Glomerular visceral epithelial cell (primary cell): ENCODE results near the gene MOGAT1.

Experiments
- DNase-seq: peaks from one replicate; pipeline ENCODE4 v3.0.0-alpha.2; 2016; ENCODE audit errors: extremely low spot score

The MOGAT1 gene, protein sequence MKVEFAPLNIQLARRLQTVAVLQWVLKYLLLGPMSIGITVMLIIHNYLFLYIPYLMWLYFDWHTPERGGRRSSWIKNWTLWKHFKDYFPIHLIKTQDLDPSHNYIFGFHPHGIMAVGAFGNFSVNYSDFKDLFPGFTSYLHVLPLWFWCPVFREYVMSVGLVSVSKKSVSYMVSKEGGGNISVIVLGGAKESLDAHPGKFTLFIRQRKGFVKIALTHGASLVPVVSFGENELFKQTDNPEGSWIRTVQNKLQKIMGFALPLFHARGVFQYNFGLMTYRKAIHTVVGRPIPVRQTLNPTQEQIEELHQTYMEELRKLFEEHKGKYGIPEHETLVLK

DNA sequence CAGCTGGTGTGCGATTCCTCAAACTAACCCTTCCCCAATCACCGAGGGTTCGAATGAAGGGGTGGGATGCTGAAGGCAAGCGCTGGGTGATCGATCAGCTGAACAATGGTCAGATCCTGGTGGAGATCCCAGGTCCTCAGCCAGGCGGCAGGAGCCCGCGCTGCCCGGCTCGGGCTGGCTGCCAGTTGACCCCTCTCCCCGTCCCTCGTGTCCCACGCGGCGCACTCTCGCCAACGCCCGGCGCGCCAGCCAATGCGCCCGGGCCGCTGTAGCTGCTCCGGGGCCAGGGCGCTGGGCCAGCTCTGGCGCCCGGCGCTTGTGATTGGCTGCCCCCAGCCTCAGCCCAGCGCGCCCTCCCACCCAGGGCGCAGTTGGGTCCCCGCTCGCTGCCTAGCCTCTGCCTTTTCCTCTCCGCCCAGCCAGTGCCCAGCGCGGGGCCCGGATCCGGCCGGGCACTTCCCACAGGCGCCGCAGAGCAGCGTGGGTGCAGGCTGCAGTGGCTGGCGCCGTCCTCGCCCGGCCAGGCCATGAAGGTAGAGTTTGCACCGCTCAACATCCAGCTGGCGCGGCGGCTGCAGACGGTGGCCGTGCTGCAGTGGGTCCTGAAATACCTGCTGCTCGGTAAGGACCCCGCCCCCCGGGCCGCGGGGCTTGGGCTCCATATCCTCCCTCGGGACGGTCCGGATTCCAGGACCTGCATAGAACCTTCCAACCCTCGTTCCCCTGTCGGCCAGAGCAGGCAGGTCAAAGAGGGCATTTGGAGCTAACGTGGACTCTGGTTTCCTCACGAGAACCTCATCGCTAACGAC, at the start of gene MOGAT1:
Gene MOGAT1 (plus strand): TSS at position 400 of the 809 bp plus-strand sequence. CDS start 128 bp downstream, at position 528.
- DNase-seq, result peak; percentile 9

DNA sequence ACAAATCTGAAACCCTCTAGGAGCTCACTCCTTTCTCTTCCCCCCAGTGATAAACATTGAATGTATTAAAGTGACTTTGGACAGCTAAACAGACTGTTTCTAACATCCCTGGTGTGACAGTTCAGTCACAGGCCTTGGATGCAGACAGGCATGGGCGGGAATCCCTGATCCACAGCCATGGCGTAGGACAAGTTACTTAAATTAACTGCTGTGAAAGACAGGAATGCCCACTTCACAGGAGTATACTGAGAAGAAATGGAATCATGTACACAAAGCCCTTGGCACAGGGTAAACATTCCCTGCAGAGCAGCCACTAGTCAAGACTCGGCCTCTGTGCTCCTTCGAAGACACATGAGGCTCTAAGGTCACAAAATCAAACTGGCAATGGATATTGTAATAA, 49.6 kb upstream of the MOGAT1 start:
- DNase-seq, result no peak

DNA sequence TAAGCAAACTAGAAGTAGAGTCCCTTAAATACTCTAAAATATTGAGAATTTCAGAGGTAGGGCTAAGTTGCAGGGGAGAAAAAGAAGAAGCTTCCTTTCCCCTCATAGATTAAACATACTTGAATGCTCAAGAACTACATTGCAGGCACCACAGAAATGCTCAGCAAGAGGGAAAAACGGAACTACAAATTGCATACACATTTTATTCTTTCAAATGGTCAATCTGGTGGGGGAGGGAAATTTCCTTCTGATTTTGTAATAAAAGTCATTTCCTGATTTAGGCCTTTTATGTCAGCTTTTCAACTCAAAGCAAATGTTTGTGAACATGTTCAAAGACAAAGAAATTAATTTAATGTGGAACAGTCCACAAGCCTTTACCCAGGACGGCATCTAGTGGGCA, 48.5 kb upstream of the MOGAT1 start:
- DNase-seq, result no peak

DNA sequence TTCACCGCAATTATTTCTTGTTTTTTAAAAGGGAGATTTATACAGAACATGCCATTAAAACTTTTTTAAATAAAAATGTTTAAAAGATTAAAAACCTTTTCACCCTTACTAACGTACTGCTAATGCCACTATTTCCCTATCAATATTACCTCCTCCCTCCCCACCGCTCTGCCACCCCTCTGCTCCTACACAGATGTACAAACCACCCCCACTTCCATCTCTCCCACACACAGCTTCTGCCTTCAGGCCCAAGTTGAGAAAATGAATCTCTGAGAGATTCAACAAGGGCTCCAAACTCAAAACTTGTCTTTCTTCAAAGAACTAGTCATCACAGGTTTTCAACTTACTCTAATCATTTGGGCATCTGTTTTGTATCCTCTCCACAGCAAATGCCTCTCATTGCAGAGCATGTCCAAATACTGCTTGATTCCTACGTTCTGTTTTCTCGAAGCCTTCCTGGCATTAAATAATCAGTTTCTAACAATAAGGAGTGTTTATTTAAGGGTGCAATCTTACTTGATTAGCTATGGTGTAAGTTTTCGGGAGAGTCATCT, 47.6 kb upstream of the MOGAT1 start:
- no peak for DNase-seq

DNA sequence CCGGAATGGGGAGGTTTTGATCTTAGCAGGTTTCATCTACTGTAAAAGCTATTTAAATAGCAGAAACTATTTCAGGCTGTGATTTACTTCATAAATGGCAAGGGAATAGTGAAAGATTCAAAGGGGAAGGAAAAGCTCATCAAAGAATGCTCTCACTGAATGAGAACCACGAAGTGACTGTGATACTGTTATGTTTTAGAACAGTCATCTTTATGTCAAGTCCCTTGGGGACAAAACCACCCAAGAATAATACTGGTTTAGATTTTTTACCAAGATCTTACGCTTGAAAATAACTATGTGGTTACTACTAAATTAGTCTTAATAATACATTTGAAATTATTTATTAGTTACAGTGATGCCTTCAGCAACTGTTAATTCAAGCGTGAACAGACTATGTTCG, 43.7 kb upstream of the MOGAT1 start:
- DNase-seq, result no peak

DNA sequence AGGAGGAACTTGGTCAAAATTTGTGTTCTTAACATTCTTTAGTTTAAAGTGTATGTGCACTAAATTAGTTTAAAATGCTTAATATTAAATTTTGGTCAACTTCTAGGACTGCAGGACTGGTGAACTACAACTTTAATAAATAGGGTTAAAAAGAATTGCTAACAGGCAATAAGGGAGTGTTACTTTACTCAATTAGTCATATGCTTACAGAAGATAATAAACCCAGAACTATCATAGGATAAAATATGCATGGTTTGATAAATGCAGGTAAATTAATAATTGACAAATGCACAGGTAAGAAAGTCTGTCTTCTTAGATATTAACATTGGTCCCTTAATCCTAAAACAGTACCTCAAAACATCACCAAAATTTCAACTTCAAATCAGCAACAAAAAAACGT, 36.2 kb upstream of the MOGAT1 start:
- no peak for DNase-seq

DNA sequence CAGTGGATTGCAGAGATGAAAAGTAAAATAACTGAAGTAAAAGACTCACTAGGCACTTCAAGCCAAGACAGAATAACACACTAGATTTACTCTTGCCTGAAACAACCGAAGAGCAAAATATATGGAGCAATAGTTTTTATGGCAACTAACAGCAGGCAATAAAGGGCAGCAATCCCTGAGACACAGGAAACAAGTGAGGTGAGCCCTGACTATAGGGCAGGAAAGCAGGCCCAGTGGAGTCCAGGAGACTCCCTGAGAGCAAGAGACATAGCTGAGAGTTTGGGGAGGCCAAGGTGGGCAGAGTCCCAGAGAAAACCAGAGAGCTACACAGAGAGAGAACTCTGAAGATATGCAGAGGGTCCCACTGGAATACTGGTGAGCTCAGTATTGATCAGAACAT, 34.4 kb upstream of the MOGAT1 start:
- no peak for DNase-seq

DNA sequence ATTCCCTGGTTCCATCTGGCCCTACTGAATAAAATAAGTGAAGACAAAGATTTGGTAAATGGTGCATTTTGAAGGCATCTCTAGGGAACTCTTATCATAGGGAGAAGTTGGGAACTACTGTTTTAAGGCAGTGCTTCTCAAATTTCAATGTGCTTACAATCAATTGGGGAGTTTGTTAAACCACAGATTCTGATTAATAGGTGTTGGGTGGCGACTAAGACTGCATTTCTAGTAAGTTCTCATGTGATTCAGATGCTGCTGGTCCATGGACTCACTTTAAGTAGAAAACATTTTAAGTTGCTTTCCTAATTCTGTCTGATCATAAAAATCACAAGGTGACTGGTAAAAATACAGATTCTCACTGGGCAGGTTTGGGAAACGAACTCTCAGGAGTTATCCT, 30.1 kb upstream of the MOGAT1 start:
- DNase-seq, result no peak

DNA sequence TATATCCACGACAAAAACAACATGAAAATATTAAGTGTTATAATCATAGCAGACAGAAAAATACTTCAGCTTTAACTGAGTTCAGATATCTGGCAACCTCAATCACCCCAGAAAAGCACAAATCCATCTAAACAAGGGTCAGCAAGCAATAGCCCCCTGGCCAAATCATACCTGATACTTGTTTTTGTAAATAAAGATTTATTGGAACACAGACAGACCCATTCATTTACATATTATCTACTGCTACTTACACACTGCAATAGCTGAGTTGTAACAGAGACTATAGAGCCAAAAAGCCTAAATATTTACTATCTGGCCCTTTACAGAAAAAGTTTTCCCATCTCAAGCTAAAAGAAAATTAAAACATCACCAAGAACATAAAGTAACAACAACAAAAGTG, 28.3 kb upstream of the MOGAT1 start:
- no peak for DNase-seq

DNA sequence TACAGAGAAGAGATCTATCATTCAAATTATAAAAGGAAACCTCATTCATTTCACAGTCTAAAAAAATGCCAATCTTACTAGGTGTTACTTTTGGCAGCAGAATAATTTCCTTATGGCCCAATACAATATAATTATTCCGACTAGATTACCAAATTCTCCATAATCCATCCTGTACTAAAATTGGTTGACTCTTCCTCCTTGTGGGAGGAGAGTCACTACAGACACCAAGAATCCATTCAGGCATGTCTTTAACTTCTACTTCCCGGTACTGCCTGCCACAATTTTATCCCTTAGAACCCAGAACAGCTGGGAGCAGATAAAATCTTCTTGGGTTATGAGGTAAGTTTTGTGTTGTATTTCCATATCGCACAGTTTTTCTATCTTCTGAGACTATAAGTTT, 25.4 kb upstream of the MOGAT1 start:
- no peak for DNase-seq

DNA sequence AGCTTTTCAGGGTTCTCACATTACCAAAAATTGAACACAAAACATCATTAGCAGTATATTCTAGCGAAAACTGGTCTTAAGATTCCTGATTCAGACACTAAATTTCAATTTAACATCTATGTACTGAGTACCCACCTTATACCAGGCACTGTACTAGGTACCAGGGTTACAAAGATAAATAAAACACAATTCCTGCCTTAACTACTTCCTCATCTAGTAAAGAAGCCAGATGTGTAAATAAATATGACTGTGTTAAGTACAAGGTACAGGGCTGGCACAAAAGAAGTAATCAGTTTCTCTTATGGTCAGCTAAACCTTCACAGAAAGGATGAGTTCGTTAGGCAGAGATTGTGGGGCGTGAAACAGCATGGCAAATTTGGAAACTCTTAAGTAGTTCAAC, 21.7 kb upstream of the MOGAT1 start:
- no peak for DNase-seq

DNA sequence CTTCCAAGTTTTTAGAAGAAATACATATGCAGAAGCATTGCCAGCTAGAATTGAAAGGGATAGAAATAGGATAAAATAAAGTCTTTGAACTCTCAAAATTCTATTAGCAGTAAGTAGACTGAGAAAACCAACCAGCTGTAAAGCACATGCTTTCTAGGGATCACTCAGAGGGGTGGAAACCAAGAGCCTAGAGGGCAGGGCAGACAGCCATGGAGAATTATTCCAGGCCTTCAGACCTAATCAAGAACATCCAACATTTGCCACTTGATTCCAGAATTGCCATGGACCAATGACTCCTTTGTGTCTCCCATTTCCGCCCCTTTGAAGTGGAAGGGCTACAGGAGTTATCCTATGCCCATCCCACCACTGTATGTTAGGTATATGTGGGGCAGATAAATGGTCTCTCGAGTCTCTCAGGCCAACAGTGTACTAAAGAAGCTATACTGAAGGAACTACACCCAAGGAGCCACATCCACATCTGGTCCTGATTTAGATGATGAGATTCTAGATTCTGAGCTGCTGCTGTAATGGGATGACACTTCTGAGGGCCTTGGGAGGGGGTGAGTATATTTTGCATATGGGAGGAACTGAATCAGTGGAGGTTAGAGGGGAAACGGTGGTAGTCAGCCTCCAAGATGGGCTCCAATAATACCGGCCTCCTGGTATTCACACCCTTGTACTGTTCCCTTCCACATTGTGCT, 19.6 kb upstream of the MOGAT1 start:
- no peak for DNase-seq

DNA sequence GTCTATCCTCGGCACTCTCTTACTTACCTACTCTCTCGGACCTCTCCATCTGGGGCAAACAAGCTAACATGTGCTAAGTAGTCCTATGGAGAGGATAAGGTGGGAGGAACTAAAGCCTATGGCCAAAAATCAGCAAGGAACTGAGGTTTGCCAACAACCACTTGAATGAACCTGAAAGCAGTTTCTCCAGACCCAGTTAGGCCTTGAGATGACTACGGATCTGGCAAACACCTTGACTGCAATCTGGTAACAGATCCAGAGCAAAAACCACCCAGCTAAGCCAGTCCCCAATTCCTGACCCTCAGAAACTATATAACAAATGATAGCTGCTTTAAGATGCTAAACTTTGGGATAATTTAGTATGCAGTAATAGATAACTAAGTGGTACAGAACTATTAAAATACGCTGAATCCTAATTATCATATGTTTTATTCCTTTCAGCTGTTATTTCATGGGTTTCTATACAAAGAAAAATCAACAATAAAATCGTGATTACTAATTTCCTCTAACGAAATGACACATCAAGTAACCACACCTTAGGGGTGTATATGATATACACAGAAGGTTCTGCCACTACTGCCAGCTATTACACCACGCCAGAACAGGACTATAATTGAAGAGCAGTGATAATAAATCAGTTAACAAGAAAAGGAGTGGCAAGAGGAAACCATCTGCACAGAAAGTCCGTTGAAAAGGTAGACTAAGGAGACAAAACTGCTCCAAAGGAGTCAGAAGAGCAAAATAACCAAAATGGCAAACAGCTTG, 18.8 kb upstream of the MOGAT1 start:
- DNase-seq, result no peak

DNA sequence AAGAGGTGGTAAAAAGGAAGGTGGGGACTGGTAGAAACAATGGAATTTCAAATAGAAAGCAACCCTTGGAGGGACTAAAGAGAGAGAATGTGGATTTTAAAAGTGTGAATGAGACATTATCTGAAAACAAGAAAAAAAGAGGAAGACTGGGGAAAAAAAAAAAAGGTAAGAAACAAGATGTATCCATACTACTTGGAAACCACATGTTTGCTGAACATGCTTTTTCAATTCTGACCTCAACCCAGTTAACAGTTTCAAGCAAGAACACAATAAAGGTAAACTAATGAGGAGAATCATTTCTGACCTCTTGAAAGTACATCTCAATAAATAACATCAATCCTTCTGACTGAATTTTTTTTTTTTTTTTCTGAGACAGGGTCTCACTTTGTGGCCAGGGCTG, 18.2 kb upstream of the MOGAT1 start:
- no peak for DNase-seq

DNA sequence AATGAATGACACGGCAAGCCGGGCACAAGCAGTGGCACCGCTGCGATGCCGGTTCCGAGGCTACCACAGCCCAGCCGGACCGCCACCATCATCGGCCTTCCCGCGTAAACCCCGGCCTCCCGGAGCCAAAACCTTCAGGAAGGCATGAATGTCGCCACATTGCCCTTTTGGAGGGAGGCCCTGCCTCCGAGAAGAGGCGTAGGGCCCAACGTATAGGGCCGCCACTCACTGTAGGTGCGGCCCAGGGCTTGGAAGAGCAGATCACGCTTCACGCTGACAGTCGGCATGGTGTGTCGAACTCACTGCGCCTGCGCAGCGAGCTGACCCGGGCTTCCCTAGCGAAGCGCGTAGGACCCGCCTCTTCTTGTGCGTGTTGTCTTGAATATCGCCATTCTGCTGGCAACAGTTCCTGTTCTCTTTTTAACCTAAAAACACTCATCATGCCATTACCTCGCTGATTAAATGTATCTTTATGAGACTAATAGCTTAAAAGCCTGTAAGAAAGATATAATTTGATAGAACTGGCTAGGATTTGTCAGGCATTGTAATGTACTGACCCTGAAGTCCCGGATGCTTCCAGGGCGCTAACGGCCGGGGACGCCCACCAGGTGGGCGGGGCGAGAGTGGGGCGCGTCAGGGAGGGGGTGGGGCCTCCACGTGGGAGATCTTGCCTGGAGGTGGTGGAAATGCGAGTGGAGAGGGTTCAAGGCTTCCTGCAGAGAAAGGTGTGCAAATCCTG, 15.5 kb upstream of the MOGAT1 start, which contains the start of gene FARSB:
Gene FARSB (minus strand): TSS at position 306 of the 739 bp plus-strand sequence. CDS start 19 bp downstream, at position 287.
- DNase-seq, result peak; percentile 98

DNA sequence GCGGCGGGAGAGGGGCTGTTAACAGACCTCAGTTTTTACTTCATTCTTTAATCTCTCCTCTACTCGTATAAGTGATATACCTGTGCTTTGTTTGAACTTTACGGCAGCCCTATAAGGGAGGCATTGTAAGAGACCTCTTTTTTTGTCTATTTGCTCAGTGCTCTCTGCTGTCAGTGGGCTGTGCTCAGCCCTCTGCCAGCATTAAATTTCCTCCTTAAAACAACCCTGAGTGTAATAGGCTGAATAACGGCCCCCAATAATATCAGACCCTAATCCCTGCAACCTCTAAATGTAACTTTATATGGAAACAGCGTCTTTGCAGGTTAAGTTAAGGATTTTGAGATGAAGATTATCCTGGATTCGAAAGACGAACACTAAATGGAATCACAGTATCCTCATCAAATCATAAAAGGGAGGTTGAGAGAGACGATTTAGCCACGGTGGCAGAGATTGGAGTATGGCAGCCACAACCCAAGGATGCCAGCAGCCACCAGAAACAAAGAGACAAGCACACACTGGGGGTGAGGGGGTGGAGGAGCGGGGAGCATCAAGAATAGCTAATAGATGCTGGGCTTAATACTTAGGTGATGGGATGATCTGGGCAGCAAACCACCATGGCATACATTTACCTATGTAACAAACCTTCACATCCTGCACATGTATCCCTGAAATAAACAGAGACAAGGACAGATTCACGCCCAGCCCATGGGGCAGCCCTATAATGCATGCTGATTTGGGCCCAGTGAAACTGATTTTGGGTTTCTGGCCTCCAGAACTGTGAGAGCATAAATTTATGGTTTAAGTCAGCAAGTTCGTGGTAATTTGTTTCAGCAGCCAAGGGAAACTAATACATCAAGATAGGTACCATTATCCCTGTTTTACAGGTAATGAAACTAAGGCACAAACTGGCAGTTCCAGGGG, 14.7 kb upstream of the MOGAT1 start:
- DNase-seq, result peak; percentile 8

DNA sequence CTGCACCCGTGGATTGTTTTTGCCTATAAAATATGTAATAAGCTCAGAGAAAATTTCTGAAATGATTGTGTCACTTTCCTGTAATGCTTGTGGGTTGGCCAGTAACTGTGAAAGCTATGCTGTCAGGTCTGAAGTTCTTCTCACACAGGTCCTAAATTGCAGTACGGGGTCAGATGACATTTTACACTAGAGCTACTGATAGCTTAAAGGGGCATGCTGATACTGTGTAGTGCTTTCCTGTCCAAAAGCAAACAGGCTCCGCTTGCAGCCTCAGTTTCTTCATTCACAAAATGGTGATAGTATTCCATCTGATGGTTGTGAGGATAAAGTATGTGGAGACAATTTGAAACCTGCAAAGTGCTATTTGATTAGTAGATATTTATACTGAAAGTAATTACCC, 8.0 kb upstream of the MOGAT1 start:
- no peak for DNase-seq

DNA sequence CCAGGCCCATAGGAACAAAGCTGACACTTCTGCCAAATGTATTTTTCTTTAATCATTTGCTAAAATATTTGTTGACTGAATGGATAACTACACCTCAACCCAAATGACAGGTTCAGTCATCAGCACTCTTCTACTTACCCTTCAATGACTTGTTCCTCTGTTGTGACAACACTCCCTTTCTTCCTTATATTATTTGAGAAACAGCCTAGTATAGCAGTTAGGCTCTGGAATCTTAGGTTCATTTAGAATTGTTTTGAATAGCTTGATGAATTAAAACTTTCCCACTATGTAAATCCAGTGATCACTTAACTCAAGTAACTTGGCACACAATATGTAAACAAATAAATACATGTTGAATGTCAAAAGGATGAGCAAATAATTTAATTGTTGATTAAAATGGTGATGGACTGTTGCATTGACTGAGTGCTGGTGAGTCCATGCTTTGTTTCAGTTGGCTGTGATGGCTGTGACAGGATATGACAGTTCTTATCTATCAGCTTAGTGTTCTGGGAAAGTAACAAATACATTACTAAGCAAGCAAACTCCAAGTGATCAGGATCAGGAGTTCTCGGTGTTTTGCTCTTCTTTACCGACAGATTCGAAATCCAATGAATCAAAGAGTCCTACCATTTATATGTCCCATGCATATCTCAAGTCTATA, 2.8 kb upstream of the MOGAT1 start:
- no peak for DNase-seq

DNA sequence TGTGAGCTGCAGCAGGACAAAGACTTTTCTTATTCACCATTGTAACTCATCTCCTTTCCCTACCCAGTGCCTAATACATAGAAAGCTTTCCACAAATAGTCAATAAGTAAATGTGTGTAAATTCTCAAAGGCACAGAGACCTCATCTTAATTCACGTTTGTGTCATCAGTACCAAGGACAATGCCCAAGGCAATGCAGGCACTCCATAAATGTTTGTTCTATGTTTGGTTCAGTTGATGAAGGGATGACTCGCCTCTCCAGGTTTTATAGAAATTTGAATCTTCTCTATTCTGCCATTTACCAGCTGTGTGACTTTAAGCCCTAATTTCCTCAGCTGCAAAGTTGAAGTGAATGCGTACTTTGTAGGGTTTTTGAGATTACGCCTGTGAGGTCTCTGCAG, 2.1 kb upstream of the MOGAT1 start:
- DNase-seq, result no peak
